Measurements from ENCODE around the gene SUB1.
"Not testable (repeated sequence)": the region's sequence is repeated elsewhere in the genome, so short reads cannot be mapped to it uniquely, and the experiment has no call there.

- TF ChIP-seq CTCF (conservative IDR thresholded peaks at IDR 0.05); ZFX (IDR thresholded peaks at IDR 0.05): not testable (repeated sequence)
Measured at GRCh38 chr5:32573481-32573854, 11.9 kb upstream of the SUB1 start.

Data from C4-2B (cell line).